ENCODE results near the gene SALL3. TPM values are rescaled to one million over a fixed set of nuclear protein-coding genes. Genes with fewer than 3 reads are reported as not detected.

SALL3 gene
- total and polyA plus RNA-seq, 2 of the 4 experiments (the other 2 are of a cell fraction), result not detected

- intact Hi-C loops (cut with micrococcal nuclease), result no loop called here
- H4K5ac ChIP-seq (ENCODE audit: low read depth, low read length), result no peak overlapping the region
- H3K23ac ChIP-seq (ENCODE audit: low read depth, low read length), result no peak overlapping the region
- no peak overlapping the region for H3K14ac ChIP-seq (replicated peaks; ENCODE audit: low read depth, low read length)
- H3K18ac ChIP-seq (ENCODE audit: low read depth, low read length), result no peak overlapping the region
- H3K36me3 ChIP-seq (ENCODE audit: control insufficient read depth, insufficient read depth, low read length), result no peaks in the 10 kb centered on the region
- no peaks in the 10 kb centered on the region for H3K79me1 ChIP-seq (ENCODE audit: low read depth in 1 of 2, low read length in 2 of 2)
- H4K20me1 ChIP-seq (ENCODE audit: insufficient read depth, low read length), result no peaks in the 10 kb centered on the region
- dilution Hi-C loops (cut with HindIII; ENCODE audit: low sequenced_read_pairs, unreplicated experiment), result no loop called here
- no peak overlapping the region for H2BK120ac ChIP-seq (ENCODE audit: low read depth, low read length)
- no peak overlapping the region for H3K4me3 ChIP-seq (ENCODE audit: insufficient read depth, low read depth, low read length)
- no peaks in the 10 kb centered on the region for H3K27me3 ChIP-seq (ENCODE audit: control insufficient read depth, insufficient read depth, low read length)
- no TSS peak for BruUV-seq (replicated peaks)
- in situ Hi-C loops (cut with MboI; ENCODE audit: low sequenced_read_pairs), result no loop called here
- H3K4me1 ChIP-seq (ENCODE audit: control insufficient read depth, insufficient read depth, low read length), result no peaks in the 10 kb centered on the region
- no peak overlapping the region for H2AFZ ChIP-seq (replicated peaks; ENCODE audit: low read length, poor library complexity)
- no CpG with 5 or more reads among the region's 18 CpGs for WGBS, 2 experiments (ENCODE audit: extremely low coverage in 2 of 2, insufficient read length in 1 of 2)
- H2BK5ac ChIP-seq (ENCODE audit: low read depth, low read length, poor library complexity, severe bottlenecking), result no peak overlapping the region
- no peak overlapping the region for H3K4me2 ChIP-seq (ENCODE audit: low read depth, low read length)
- no peak overlapping the region for H2AK5ac ChIP-seq (ENCODE audit: low read depth, low read length)
- no peak overlapping the region for H2BK15ac ChIP-seq (ENCODE audit: low read depth, low read length)
- peaks cover 7% of the 10 kb centered on the region; the same call in 1 of the 2 replicates for H3K9me3 ChIP-seq (ENCODE audit: control insufficient read depth, insufficient read depth, low read length)
- H4K8ac ChIP-seq (ENCODE audit: low read depth in 2 of 2, low read length in 2 of 2), result no peak overlapping the region
- ChIA-PET POLR2A (ENCODE audit: unreplicated experiment) (no interaction called here), CTCF (interaction anchor here (0.5 kb wide), 1 partner anchor 29 kb away, joined by 3 read pairs; no protein-coding TSS in a partner anchor)
- H3K9ac ChIP-seq (ENCODE audit: low read depth, low read length), result no peak overlapping the region
- H4K91ac ChIP-seq (ENCODE audit: insufficient read depth, low read depth, low read length), result no peak overlapping the region
- no peak overlapping the region for H3K56ac ChIP-seq (ENCODE audit: extremely low read depth, insufficient read depth, low read length)
- no peak overlapping the region for H2AK9ac ChIP-seq (replicated peaks; ENCODE audit: low read depth, low read length, poor library complexity)
- ATAC-seq (ENCODE audit: low read depth), result no peak
- H3K4ac ChIP-seq (ENCODE audit: low read depth, low read length), result no peak overlapping the region
- H2BK20ac ChIP-seq (ENCODE audit: low read depth, low read length), result no peak overlapping the region
- H3K9me1 ChIP-seq (ENCODE audit: insufficient read depth, low read length), result no peaks in the 10 kb centered on the region
- H3K27ac ChIP-seq (ENCODE audit: insufficient read depth, low read length), result no peak overlapping the region
- no peak for DNase-seq
- TF ChIP-seq RFX5 (IDR thresholded peaks at IDR 0.05; ENCODE audit: low read depth, low read length), result no peak
- no peak for TF ChIP-seq RAD21 (IDR thresholded peaks at IDR 0.05; ENCODE audit: low read length)
- no peak for TF ChIP-seq MXI1 (IDR thresholded peaks at IDR 0.05; ENCODE audit: borderline replicate concordance, low read depth, low read length)
- no peak for TF ChIP-seq MAFK (IDR thresholded peaks at IDR 0.05; ENCODE audit: low read depth, low read length)
- no peak for TF ChIP-seq FOS (IDR thresholded peaks at IDR 0.05; ENCODE audit: low read depth, low read length)
- TF ChIP-seq BHLHE40 (IDR thresholded peaks at IDR 0.05; ENCODE audit: low read depth, low read length), result no peak
- TF ChIP-seq ELK1 (IDR thresholded peaks at IDR 0.05; ENCODE audit: borderline replicate concordance, low read depth, low read length), result no peak
- no peak for TF ChIP-seq RCOR1 (IDR thresholded peaks at IDR 0.05; ENCODE audit: insufficient replicate concordance, low read length)
- TF ChIP-seq CHD1 (IDR thresholded peaks at IDR 0.05; ENCODE audit: low read depth, low read length), result no peak
- TF ChIP-seq MAZ (IDR thresholded peaks at IDR 0.05; ENCODE audit: borderline replicate concordance, low read depth, low read length), result no peak
- no peak for TF ChIP-seq SMC3 (IDR thresholded peaks at IDR 0.05; ENCODE audit: low read depth, low read length)
- TF ChIP-seq CTCF (conservative IDR thresholded peaks at IDR 0.05; ENCODE audit: low read depth, low read length), result no peak
- no peak for TF ChIP-seq POLR2A (IDR thresholded peaks at IDR 0.05; ENCODE audit: low read depth, low read length)
- TF ChIP-seq USF2 (IDR thresholded peaks at IDR 0.05; ENCODE audit: low read depth, low read length), result no peak
- TF ChIP-seq NFE2L2 (IDR thresholded peaks at IDR 0.05; ENCODE audit: low read depth, low read length), result no peak
These were observed 13.5 kb upstream of the SALL3 start for GRCh38 chr18:78965917-78966792.
